HG03442 (cell line): ENCODE data around the gene MGRN1.
"Not testable (repeated sequence)": the region's sequence is repeated elsewhere in the genome, so short reads cannot be mapped to it uniquely, and the experiment has no call there.

Experiments used
- ATAC-seq: cut with Tn5 transposase; IDR thresholded peaks from one replicate; pipeline ENCODE4 v1.9.1; 2021; ENCODE audit warnings: mild to moderate bottlenecking, moderate library complexity; ENCODE audit not compliant: unreplicated experiment

Gene MGRN1

GRCh38 chr16:4649744-4650442 is 25.3 kb downstream of the MGRN1 start:
- no peak for ATAC-seq

- ATAC-seq = not testable (repeated sequence)
These were observed 25.9 kb downstream of the MGRN1 start for GRCh38 chr16:4650443-4651074.

GRCh38 chr16:4651827-4652226 is 27.2 kb downstream of the MGRN1 start:
- no peak for ATAC-seq

DNA sequence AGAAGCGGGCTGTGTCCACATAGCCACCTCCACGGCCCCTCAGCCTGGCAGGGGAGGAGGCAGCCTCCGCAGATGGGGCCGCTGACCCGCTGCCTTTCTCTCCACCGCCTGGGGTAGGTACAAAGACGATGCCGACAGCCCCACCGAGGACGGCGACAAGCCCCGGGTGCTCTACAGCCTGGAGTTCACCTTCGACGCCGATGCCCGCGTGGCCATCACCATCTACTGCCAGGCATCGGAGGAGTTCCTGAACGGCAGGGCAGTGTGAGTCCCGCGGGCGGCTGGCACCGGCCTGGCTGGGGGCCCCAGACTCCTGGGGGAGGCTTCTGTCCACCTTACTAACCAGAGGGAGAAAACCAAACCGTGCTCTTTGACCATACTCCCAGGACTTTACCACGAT is 27.9 kb downstream of the MGRN1 start:
- no peak for ATAC-seq

GRCh38 chr16:4654011-4654963 is 29.7 kb downstream of the MGRN1 start:
- ATAC-seq = no peak

- no peak for ATAC-seq
These were observed 30.5 kb downstream of the MGRN1 start for GRCh38 chr16:4654964-4655590.

DNA sequence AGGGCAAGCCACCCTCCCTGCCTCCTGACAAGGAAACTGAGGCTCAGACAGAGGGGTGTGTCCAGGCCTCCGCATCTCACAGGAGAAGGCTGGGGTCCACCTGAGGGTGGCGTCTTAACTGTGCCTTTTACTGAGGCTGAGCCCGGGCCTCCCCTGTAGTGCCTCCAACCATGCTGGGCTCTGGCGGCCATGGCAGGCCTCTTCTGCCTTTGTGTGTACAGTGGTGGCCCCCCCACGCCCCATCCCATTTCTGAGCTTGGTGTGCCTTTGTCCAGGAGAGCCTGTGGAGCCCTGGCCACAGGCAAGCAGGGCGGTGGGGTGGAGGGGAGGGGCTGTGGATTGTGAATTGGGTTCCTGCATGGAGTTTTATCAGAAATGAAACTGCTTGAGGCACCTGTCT is 31.2 kb downstream of the MGRN1 start:
- no peak for ATAC-seq

GRCh38 chr16:4656221-4656620 is 31.6 kb downstream of the MGRN1 start:
- ATAC-seq = no peak

- ATAC-seq = no peak
These were observed 32.4 kb downstream of the MGRN1 start for GRCh38 chr16:4656695-4657686.

DNA sequence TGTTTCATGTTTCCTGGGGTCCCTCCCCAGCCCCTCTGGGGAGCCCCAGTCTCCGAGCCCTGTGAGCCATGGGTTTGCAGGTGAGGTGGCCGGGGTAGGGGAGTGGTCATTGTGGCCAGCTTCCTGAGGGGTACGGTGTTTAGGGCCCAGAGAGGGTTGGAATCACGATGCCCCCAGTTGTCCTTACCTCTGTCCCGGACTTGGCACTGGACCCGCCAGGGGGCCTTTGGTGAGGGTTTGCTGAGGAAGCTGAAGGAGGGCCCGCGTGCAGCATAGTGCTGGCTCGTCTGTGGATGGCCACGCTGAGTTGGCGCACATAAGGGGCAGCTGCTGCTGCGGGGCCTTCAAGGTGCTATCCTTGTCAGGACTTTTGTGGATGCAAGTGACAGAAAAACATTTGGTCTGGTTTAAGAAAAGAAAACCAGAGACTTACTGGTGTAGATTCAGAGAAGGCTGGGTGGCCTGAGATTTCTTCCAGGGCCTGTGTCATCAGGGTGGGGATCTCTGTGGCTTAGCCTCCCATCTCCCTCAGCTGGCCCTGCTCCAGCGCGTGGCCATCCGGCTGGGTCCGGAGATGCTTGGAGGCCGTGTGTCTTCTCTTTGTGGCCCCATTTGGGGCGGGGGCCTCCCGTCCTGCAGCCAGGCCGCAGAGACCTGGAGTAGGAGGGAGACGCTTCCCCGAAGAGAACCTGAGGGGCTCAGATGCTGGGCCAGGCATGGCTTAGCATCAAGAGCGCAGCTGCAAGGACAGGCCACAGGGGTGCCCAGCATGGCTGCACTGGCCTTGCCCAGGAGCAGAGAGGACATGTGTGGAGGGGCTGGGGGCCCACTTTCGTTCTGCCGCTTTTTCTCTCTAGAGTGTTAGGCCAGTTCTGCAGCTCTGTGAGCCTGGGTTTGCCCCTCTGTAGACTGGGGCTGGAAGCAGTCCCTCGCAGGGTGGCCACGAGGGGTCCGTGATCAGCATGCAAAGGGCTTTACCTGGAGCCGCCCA is 35.0 kb downstream of the MGRN1 start:
- no peak for ATAC-seq

- peak; percentile 38 for ATAC-seq
These were observed 35.9 kb downstream of the MGRN1 start for GRCh38 chr16:4660454-4661007.

GRCh38 chr16:4661661-4662060 is 37.0 kb downstream of the MGRN1 start:
- no peak for ATAC-seq

DNA sequence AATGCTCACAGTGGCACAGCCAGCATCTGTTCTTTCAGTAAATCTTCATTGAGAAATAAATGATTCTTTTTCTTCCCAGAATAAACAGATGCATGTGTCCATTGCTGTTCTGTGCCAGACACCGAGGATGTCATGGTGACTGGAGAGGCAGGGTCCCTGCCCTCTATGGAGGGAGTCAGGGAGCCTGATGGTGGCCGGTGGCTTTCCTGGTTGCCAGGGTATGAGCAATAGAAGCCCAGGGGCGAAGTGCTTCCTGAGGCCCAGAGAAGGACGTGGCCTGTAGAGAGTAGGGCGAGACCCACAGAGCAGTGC is 38.8 kb downstream of the MGRN1 start:
- ATAC-seq = no peak

DNA sequence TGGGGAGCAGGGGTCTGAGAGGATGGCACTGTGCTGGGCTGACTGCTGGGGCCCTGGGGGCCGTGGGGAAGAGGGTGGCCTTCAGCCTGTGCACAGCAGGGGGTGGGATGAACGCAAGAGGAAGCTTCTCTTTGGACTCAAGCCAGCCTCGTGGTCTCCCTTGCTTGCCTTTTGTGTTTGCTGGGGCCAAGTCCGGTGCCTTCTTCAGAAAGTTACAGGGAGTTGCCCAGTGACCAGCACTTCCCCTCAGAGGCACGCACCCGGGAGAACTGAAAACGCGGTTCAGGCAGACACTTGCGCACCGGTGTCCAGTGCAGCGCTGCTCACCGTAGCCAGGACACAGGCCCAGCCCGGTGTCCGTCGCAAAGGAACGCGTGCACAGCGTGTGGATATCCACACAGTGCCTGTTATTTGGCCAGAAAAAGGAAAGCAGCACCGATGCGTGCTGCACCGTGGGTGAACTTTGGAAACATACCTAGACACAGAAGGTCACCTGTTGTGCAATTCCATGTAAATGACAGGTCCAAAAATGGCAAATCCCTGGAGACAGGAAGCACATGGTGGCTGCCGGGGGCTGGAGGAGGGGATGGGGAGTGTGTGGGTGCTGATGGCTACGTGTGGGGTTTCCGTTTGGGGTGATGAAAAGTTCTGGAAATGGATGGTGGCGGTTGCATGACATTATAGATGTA is 39.3 kb downstream of the MGRN1 start:
- ATAC-seq = no peak

- ATAC-seq = no peak
These were observed 40.2 kb downstream of the MGRN1 start for GRCh38 chr16:4664538-4665418.

DNA sequence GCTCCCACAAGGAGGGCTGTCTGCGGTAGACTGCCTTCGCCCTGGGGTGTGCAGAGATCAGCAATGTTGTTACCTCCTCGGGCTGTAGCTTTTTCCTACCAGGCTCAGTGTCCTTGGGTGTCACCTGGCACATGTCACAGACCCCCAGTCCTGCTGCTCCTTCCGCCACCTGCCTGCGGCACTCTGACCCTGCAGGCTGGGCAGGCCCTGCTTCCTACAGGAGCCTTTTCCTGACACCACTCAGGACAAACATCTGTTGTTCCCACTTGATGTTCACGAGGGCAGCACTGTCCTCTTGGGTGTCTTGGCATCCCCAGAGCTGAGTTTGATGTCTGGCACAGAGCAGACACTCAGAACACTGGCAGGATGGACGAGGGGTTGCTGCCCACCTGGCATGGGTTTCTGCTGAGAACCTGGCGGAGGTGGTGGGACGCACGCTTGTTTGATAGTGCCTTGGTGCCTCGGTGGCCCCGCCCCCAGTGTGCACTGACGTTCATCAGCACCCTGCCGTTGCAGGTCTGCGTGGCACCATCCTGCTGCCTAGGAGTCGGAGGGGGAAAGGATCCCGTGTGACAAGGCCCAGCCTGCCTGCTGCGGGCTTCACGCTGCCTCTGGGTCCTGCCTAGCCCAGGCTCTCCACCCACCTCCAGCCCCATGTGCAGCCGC is 42.0 kb downstream of the MGRN1 start:
- no peak for ATAC-seq
